Measurements from ENCODE around the gene TBCB.

GRCh38 chr19:36079389-36079945, 35.8 kb upstream of the TBCB start:
- TF ChIP-seq CTCF (IDR thresholded peaks at IDR 0.05; ENCODE audit: insufficient read depth, low read length, poor library complexity, severe bottlenecking) (no peak), EZH2phosphoT487 (conservative IDR thresholded peaks at IDR 0.05; ENCODE audit: low read length) (no peak)

Data from SU-DHL-6 (cell line).